HEK293 (cell line): ENCODE data around the gene CCDC186.

Experiments
- CTCF ChIA-PET: fragments of 350-600 bp; formaldehyde crosslinking; extraction: SDS; loops from one replicate; lab custom pipeline; 2021; ENCODE audit warnings: antibody characterized with exemption; lab: Yijun Ruan, JAX
- POLR2A ChIA-PET: fragments of 300-600 bp; formaldehyde crosslinking; extraction: SDS; loops from one replicate; lab custom pipeline; 2020; ENCODE audit warnings: antibody characterized with exemption, inconsistent platforms; lab: Yijun Ruan, JAX
- H3K27ac ChIP-seq: fragments of 200-500 bp; sonication (Bioruptor generic); 2 replicates; pipeline ENCODE4 v1.5.1; 2014; ENCODE audit warnings: low read depth, low read length, control low read depth, inconsistent platforms; ENCODE audit errors: extremely low read depth
- H3K36me3 ChIP-seq, 2 experiments: fragments of 200-500 bp in 1 of 2; sonication (Bioruptor generic) in 1 of 2; 1 replicate in 1 of 2; 2 replicates in 1 of 2; pipeline ENCODE4 v1.5.1; 2014 to 2017; ENCODE audit warnings: inconsistent platforms in 2 of 2, low read length in 2 of 2; ENCODE audit not compliant: control insufficient read depth in 2 of 2, insufficient read depth in 1 of 2
- H3K4me1 ChIP-seq: fragments of 200-500 bp; sonication (Bioruptor generic); 2 replicates; pipeline ENCODE4 v1.5.1; 2014; ENCODE audit warnings: mild to moderate bottlenecking, low read length, inconsistent platforms; ENCODE audit not compliant: control insufficient read depth, insufficient read depth
- H3K4me3 ChIP-seq: 2 replicates; pipeline ENCODE4 v1.5.1; 2011; ENCODE audit warnings: low read depth, mild to moderate bottlenecking, control low read depth, low read length, moderate library complexity
- H3K9me3 ChIP-seq: fragments of 200-500 bp; sonication (Bioruptor generic); 2 replicates; pipeline ENCODE4 v1.5.1; 2014; ENCODE audit warnings: low read depth, low read length, inconsistent platforms; ENCODE audit not compliant: control insufficient read depth, insufficient read depth
- ATF2 ChIP-seq: fragments of 450-650 bp; formaldehyde crosslinking; IDR thresholded peaks from 2 replicates; pipeline ENCODE4 v1.5.1; 2016; ENCODE audit warnings: missing biosample characterization, missing genetic modification characterization, low read depth
- EGR2 ChIP-seq: fragments of 450-650 bp; formaldehyde crosslinking; IDR thresholded peaks from 2 replicates; pipeline ENCODE4 v1.5.1; 2016; ENCODE audit warnings: low read depth, missing biosample characterization, missing genetic modification characterization
- MEIS1 ChIP-seq: sonication (generic); formaldehyde crosslinking; IDR thresholded peaks from 2 replicates; pipeline ENCODE4 v1.8.1; 2022; ENCODE audit warnings: missing genetic modification reagents, mild to moderate bottlenecking, borderline replicate concordance
- REST ChIP-seq: fragments of 450-650 bp; formaldehyde crosslinking; IDR thresholded peaks from 2 replicates; pipeline ENCODE4 v1.5.1; 2016; ENCODE audit warnings: missing biosample characterization, missing genetic modification characterization
- SALL2 ChIP-seq: fragments of 450-650 bp; formaldehyde crosslinking; IDR thresholded peaks from 2 replicates; pipeline ENCODE4 v1.5.0; 2017; ENCODE audit warnings: missing biosample characterization, mild to moderate bottlenecking, missing genetic modification characterization, borderline replicate concordance
- SP7 ChIP-seq: fragments of 450-650 bp; formaldehyde crosslinking; IDR thresholded peaks from 2 replicates; pipeline ENCODE4 v1.5.1; 2016; ENCODE audit warnings: missing biosample characterization, missing genetic modification characterization
- ZBTB11 ChIP-seq: fragments of 450-650 bp; formaldehyde crosslinking; conservative IDR thresholded peaks from 2 replicates; pipeline ENCODE4 v1.5.1; 2016; ENCODE audit warnings: low read depth, missing biosample characterization, missing genetic modification characterization
- ZNF133 ChIP-seq: fragments of 450-650 bp; formaldehyde crosslinking; IDR thresholded peaks from 2 replicates; pipeline ENCODE4 v1.5.1; 2016; ENCODE audit warnings: missing biosample characterization, missing genetic modification characterization
- ZNF24 ChIP-seq: fragments of 450-650 bp; formaldehyde crosslinking; IDR thresholded peaks from 2 replicates; pipeline ENCODE4 v1.5.1; 2016; ENCODE audit warnings: missing biosample characterization, missing genetic modification characterization
- ZNF280C ChIP-seq: fragments of 450-650 bp; formaldehyde crosslinking; IDR thresholded peaks from 2 replicates; pipeline ENCODE4 v1.5.1; 2016; ENCODE audit warnings: missing biosample characterization, missing genetic modification characterization
- ZNF473 ChIP-seq: fragments of 450-650 bp; formaldehyde crosslinking; IDR thresholded peaks from 2 replicates; pipeline ENCODE4 v1.5.1; 2017; ENCODE audit warnings: missing biosample characterization, missing genetic modification characterization
- ZNF658 ChIP-seq: fragments of 450-650 bp; formaldehyde crosslinking; IDR thresholded peaks from 2 replicates; pipeline ENCODE4; 2016; ENCODE audit warnings: missing biosample characterization, missing genetic modification characterization
- ZSCAN5A ChIP-seq: fragments of 450-650 bp; formaldehyde crosslinking; IDR thresholded peaks from 2 replicates; pipeline ENCODE4 v1.5.1; 2016; ENCODE audit warnings: missing biosample characterization, missing genetic modification characterization

CCDC186 gene

GRCh38 chr10:114096864-114097263, 77.1 kb downstream of the CCDC186 start:
- Histone ChIP-seq H3K4me1 (no peaks in the 10 kb centered on the region), H3K9me3 (no peaks in the 10 kb centered on the region), H3K4me3 (no peak overlapping the region), H3K36me3 (no peaks in the 10 kb centered on the region)
- POLR2A ChIA-PET: no interaction called here
- TF ChIP-seq ZNF24 (tag by site-specific recombination) (no peak), ATF2 (tag by site-specific recombination) (no peak), EGR2 (tag by site-specific recombination) (no peak), SP7 (tag by site-specific recombination) (no peak), ZNF658 (no peak), ZNF473 (no peak), SALL2 (tag by site-specific recombination) (no peak), ZNF133 (tag by site-specific recombination) (no peak), REST (tag by site-specific recombination) (no peak)
- TF ChIP-seq, all 188 proteins: peak for 0
- no peak overlapping the region for H3K27ac ChIP-seq
- CTCF ChIA-PET: no interaction called here

- CTCF ChIA-PET: no interaction called here
- no peak for TF ChIP-seq ZSCAN5A (tag by site-specific recombination)
- TF ChIP-seq ZNF24 (tag by site-specific recombination): no peak
- no peak for TF ChIP-seq MEIS1 (CRISPR knock-in tag)
- TF ChIP-seq ZNF280C: no peak
- no peak for TF ChIP-seq ZBTB11
- TF ChIP-seq, all 188 proteins: peak for 0
- no peaks in the 10 kb centered on the region for H3K4me1 ChIP-seq
- H3K27ac ChIP-seq: no peak overlapping the region
- no peaks in the 10 kb centered on the region for H3K9me3 ChIP-seq
- POLR2A ChIA-PET: no interaction called here
- no peak overlapping the region for H3K4me3 ChIP-seq
- H3K36me3 ChIP-seq: no peaks in the 10 kb centered on the region
These were observed 78.3 kb downstream of the CCDC186 start for GRCh38 chr10:114095559-114096337.
